IMR-90 (cell line): ENCODE results near the gene HUS1B. TPM values are rescaled to one million over a fixed set of nuclear protein-coding genes. Genes with fewer than 3 reads are reported as not detected.

Experiments
- ATAC-seq: fragments of 200-7000 bp; cut with Tn5 transposase; 2 replicates; pipeline ENCODE4 v1.9.1; 2020; ENCODE audit warnings: low read depth, mild to moderate bottlenecking, moderate library complexity
- BruUV-seq: library from RNA; stranded (reverse); fragments of 400-500 nt; replicated peaks from 2 replicates; lab custom pipeline; 2021; lab: Mats Ljungman, UMichigan
- CTCF ChIA-PET: fragments of 300-600 bp; formaldehyde crosslinking; extraction: SDS; loops from one replicate; lab custom pipeline; 2021; ENCODE audit warnings: antibody characterized with exemption; lab: Yijun Ruan, JAX
- POLR2A ChIA-PET: fragments of 300-600 bp; sonication (Branson Sonifier 250); formaldehyde crosslinking; loops from one replicate; lab custom pipeline; 2022; ENCODE audit warnings: antibody characterized with exemption; ENCODE audit not compliant: unreplicated experiment; lab: Charles Lee
- DNase-seq: peaks from one replicate; pipeline ENCODE4 v3.0.0; 2013
- H2AFZ ChIP-seq: replicated peaks from 2 replicates; pipeline ENCODE3; 2013; ENCODE audit warnings: low read length, mild to moderate bottlenecking; ENCODE audit not compliant: poor library complexity
- H2AK5ac ChIP-seq: 2 replicates; pipeline ENCODE4 v1.6.1; 2013; ENCODE audit warnings: low read depth, low read length, inconsistent platforms
- H2AK9ac ChIP-seq: replicated peaks from 2 replicates; pipeline ENCODE3; 2013; ENCODE audit warnings: mild to moderate bottlenecking, low read depth, low read length, moderate library complexity; ENCODE audit not compliant: poor library complexity
- H2BK120ac ChIP-seq: 2 replicates; pipeline ENCODE4 v1.6.1; 2013; ENCODE audit warnings: low read depth, low read length, inconsistent platforms
- H2BK15ac ChIP-seq: 3 replicates; pipeline ENCODE4 v1.6.1; 2013; ENCODE audit warnings: low read depth, low read length, inconsistent platforms
- H2BK20ac ChIP-seq: 2 replicates; pipeline ENCODE4 v1.6.1; 2013; ENCODE audit warnings: low read depth, mild to moderate bottlenecking, inconsistent platforms, low read length, moderate library complexity
- H2BK5ac ChIP-seq: 2 replicates; pipeline ENCODE4 v1.6.1; 2013; ENCODE audit warnings: mild to moderate bottlenecking, low read depth, low read length, inconsistent platforms; ENCODE audit not compliant: poor library complexity, severe bottlenecking
- H3K14ac ChIP-seq: replicated peaks from 2 replicates; pipeline ENCODE4 v1.6.1; 2013; ENCODE audit warnings: low read depth, low read length, inconsistent platforms
- H3K18ac ChIP-seq: 2 replicates; pipeline ENCODE4 v1.6.1; 2013; ENCODE audit warnings: low read depth, low read length, control low read depth
- H3K23ac ChIP-seq: 2 replicates; pipeline ENCODE4 v1.6.1; 2013; ENCODE audit warnings: low read depth, low read length, inconsistent platforms
- H3K27ac ChIP-seq: 2 replicates; pipeline ENCODE4 v1.5.1; 2013; ENCODE audit warnings: mild to moderate bottlenecking, control low read depth, low read length; ENCODE audit not compliant: insufficient read depth
- H3K27me3 ChIP-seq: 2 replicates; pipeline ENCODE4 v1.6.1; 2013; ENCODE audit warnings: low read length; ENCODE audit not compliant: control insufficient read depth, insufficient read depth
- H3K36me3 ChIP-seq: 2 replicates; pipeline ENCODE4 v1.6.1; 2013; ENCODE audit warnings: low read length, mixed read lengths; ENCODE audit not compliant: control insufficient read depth, insufficient read depth
- H3K4ac ChIP-seq: 2 replicates; pipeline ENCODE4 v1.6.1; 2013; ENCODE audit warnings: low read depth, low read length, inconsistent platforms
- H3K4me1 ChIP-seq: 2 replicates; pipeline ENCODE4 v1.6.1; 2013; ENCODE audit warnings: low read length, mixed read lengths; ENCODE audit not compliant: control insufficient read depth, insufficient read depth
- H3K4me2 ChIP-seq: 2 replicates; pipeline ENCODE4 v1.6.1; 2013; ENCODE audit warnings: low read depth, mild to moderate bottlenecking, control low read depth, low read length, moderate library complexity
- H3K4me3 ChIP-seq: 2 replicates; pipeline ENCODE4 v1.5.1; 2013; ENCODE audit warnings: low read depth, mild to moderate bottlenecking, control low read depth, low read length, moderate library complexity; ENCODE audit not compliant: insufficient read depth
- H3K56ac ChIP-seq: 2 replicates; pipeline ENCODE4 v1.6.1; 2013; ENCODE audit warnings: low read length, inconsistent platforms; ENCODE audit not compliant: insufficient read depth; ENCODE audit errors: extremely low read depth
- H3K79me1 ChIP-seq, 2 experiments: 2 replicates each; pipeline ENCODE4 v1.6.1; 2013; ENCODE audit warnings: low read length in 2 of 2, inconsistent platforms in 1 of 2, low read depth in 1 of 2
- H3K9ac ChIP-seq: 2 replicates; pipeline ENCODE4 v1.6.1; 2013; ENCODE audit warnings: low read depth, low read length, control low read depth
- H3K9me1 ChIP-seq: 2 replicates; pipeline ENCODE4 v1.6.1; 2013; ENCODE audit warnings: low read length, inconsistent platforms; ENCODE audit not compliant: insufficient read depth
- H3K9me3 ChIP-seq: 2 replicates; pipeline ENCODE4 v1.6.1; 2013; ENCODE audit warnings: low read length; ENCODE audit not compliant: control insufficient read depth, insufficient read depth
- H4K20me1 ChIP-seq: 2 replicates; pipeline ENCODE4 v1.6.1; 2013; ENCODE audit warnings: low read length, inconsistent platforms; ENCODE audit not compliant: insufficient read depth
- H4K5ac ChIP-seq: 2 replicates; pipeline ENCODE4 v1.6.1; 2013; ENCODE audit warnings: mild to moderate bottlenecking, low read depth, low read length, control low read depth
- H4K8ac ChIP-seq, 2 experiments: 2 replicates each; pipeline ENCODE4 v1.6.1; 2013; ENCODE audit warnings: low read depth in 2 of 2, low read length in 2 of 2, control low read depth in 1 of 2, inconsistent platforms in 1 of 2
- H4K91ac ChIP-seq: 2 replicates; pipeline ENCODE4 v1.6.1; 2013; ENCODE audit warnings: low read depth, low read length, inconsistent platforms; ENCODE audit not compliant: insufficient read depth
- MXI1 ChIP-seq: IDR thresholded peaks from 2 replicates; pipeline ENCODE4 v1.6.1; 2012; ENCODE audit warnings: low read depth, mild to moderate bottlenecking, low read length, moderate library complexity, borderline replicate concordance
- WGBS, 2 experiments: methylation state at CpG; one replicate each; pipeline versions ENCODE4 v1.1.5 to v1.1.7; 2013; ENCODE audit warnings: missing lambda C conversion rate in 2 of 2; ENCODE audit not compliant: insufficient read length in 1 of 2; ENCODE audit errors: extremely low coverage in 2 of 2; 5-methylcytosine and 5-hydroxymethylcytosine counted together
- dilution Hi-C: fragments of 300-500 bp; cut with HindIII; formaldehyde crosslinking; loops from one replicate; pipeline ENCODE4 v1.14.3; 2018; ENCODE audit warnings: low sequenced_read_pairs; ENCODE audit not compliant: unreplicated experiment
- in situ Hi-C: fragments of 300-500 bp; cut with MboI; formaldehyde crosslinking; loops from 3 replicates; pipeline ENCODE4 v1.14.3; 2019; ENCODE audit warnings: low sequenced_read_pairs, inconsistent platforms, mixed read lengths
- intact Hi-C: fragments of 100-400 bp; cut with micrococcal nuclease; formaldehyde crosslinking; loops from 2 replicates; pipeline ENCODE4 v1.10.0; 2022
- polyA plus RNA-seq, 3 experiments: library from polyadenylated mRNA; depleted of rRNA; stranded (reverse); fragments of >200 nt; gene quantifications; 2 replicates each; pipeline ENCODE4 v1.2.3, GENCODE V29; 2012; ENCODE audit warnings: low replicate concordance in 1 of 3
- total RNA-seq: library from RNA; depleted of rRNA; stranded (reverse); fragments of >200 nt; gene quantifications from 2 replicates; pipeline ENCODE4 v1.2.3, GENCODE V29; 2012

The HUS1B gene
- total and polyA plus RNA-seq, 2 of the 4 experiments (the other 2 are of a cell fraction): 0.36 to 0.39 TPM

DNA sequence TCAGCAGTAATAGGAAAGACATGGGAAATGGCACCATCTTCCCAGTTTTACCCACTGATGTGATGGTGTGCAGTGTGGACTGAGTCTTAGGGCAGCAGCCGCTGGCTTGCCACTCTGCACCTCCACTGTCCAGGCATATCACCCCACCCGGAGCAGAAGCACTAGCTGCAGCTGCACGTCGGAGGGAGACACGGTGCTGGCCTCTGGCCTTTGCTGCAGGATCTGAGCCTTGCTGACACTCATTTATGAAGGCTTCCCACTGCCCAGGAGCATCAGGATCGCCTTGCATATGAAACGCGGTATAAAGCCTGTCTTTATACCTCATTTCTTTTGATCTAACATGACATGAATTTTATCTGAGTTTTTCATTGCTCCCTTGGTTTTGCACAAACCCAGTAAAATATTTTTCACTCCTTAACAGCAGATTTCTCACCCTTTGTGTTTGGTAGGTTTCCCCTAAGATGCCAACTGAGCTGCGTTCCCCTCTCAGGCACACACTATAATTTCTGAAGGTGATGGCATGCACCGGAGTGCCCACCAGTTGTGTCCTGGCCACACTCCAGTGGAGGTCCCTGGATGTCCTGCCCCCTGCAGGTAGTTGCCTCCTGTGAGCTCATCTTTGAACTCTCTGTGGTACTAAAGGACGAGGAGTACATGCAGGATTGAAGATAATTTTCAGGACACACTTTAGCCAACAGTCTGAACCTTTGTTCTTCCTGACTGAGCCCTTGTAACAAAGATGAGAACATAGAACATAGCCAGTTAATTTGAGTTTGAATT, 45.0 kb upstream of the HUS1B start:
- H2BK15ac ChIP-seq: no peak overlapping the region
- H4K5ac ChIP-seq: no peak overlapping the region
- no peaks in the 10 kb centered on the region; the same call in 1 of the 2 replicates for H3K27me3 ChIP-seq
- peak overlapping the region; percentile 47; the same call in 1 of the 2 replicates for H2AK5ac ChIP-seq
- no peak overlapping the region for H2AK9ac ChIP-seq
- H3K14ac ChIP-seq: no peak overlapping the region
- H3K4me1 ChIP-seq: peaks cover 7% of the 10 kb centered on the region
- no peak overlapping the region for H3K4me2 ChIP-seq
- ATAC-seq (no peak), DNase-seq (no peak)
- H4K8ac ChIP-seq: no peak overlapping the region
- no peak overlapping the region for H4K91ac ChIP-seq
- no peak overlapping the region for H2BK5ac ChIP-seq
- no peaks in the 10 kb centered on the region for H3K9me3 ChIP-seq
- dilution Hi-C loops: no loop called here
- no peak overlapping the region for H3K9ac ChIP-seq
- 0 out of 4 replicates have a peak, but pooled peaks cover 0 to 1% of the 10 kb centered on the region in 2 experiments for H3K79me1 ChIP-seq
- no peak overlapping the region for H2BK120ac ChIP-seq
- H3K36me3 ChIP-seq: no peaks in the 10 kb centered on the region
- H2AFZ ChIP-seq: no peak overlapping the region
- in situ Hi-C loops: no loop called here
- H3K56ac ChIP-seq: no peak overlapping the region
- TF ChIP-seq MXI1: no peak
- CTCF ChIA-PET: interaction anchor here (0.6 to 1.1 kb wide), 2 partner anchors 18 to 95 kb away, joined by 3 to 5 read pairs; no protein-coding TSS in a partner anchor
- H4K20me1 ChIP-seq: no peaks in the 10 kb centered on the region
- H3K4ac ChIP-seq: no peak overlapping the region
- peaks cover 3% of the 10 kb centered on the region for H3K9me1 ChIP-seq
- no peak overlapping the region for H3K18ac ChIP-seq
- no peak overlapping the region for H3K4me3 ChIP-seq
- no peak overlapping the region for H3K27ac ChIP-seq
- WGBS, 2 experiments: 93% methylated on average over 3 of the region's 11 CpGs; no CpG with 5 or more reads in 1 of the 2 experiments
- no TSS peak for BruUV-seq
- POLR2A ChIA-PET: no interaction called here
- intact Hi-C loops: no loop called here
- H3K23ac ChIP-seq: peak overlapping the region; percentile 17; the same call in 1 of the 2 replicates
- H2BK20ac ChIP-seq: no peak overlapping the region
